Stomach (tissue), 9 donors: Measurements from ENCODE around the gene GALNT17. TPM values are rescaled to one million over a fixed set of nuclear protein-coding genes. Genes with fewer than 3 reads are reported as not detected.

Experiments
- DNase-seq, 2 donors: peaks; one replicate each; pipeline versions ENCODE4 v3.0.0 to v3.0.0-alpha.2; 2013 to 2019
- H3K27ac ChIP-seq, 5 donors: fragments of 200-600 bp in 4 of 5; sonication (generic) in 4 of 5; one replicate each; pipeline ENCODE4 v1.5.1; 2013 to 2019; ENCODE audit warnings: mild to moderate bottlenecking in 1 of 5, moderate library complexity in 1 of 5
- H3K27me3 ChIP-seq, 3 donors: fragments of 200-600 bp; sonication (generic); one replicate each; pipeline ENCODE4 v1.5.1; 2017 to 2019; ENCODE audit warnings: mixed run types in 1 of 3
- H3K36me3 ChIP-seq, 4 donors: fragments of 200-600 bp; sonication (generic); 1 replicate in 3 of 4; 2 replicates in 1 of 4; pipeline ENCODE4 v1.5.1; 2016 to 2019
- H3K4me1 ChIP-seq, 4 donors: fragments of 200-600 bp; sonication (generic); one replicate each; pipeline ENCODE4 v1.5.1; 2016 to 2019
- H3K4me3 ChIP-seq, 4 donors: fragments of 200-600 bp; sonication (generic) in 3 of 4; one replicate each; pipeline ENCODE4 v1.5.1; 2016 to 2019; ENCODE audit warnings: mild to moderate bottlenecking in 1 of 4
- H3K9me3 ChIP-seq, 4 donors: fragments of 200-600 bp; sonication (generic); one replicate each; pipeline ENCODE4 v1.5.1; 2016 to 2019
- EP300 ChIP-seq: sonication (generic); formaldehyde crosslinking; IDR thresholded peaks from one replicate; pipeline ENCODE4 v1.6.1; 2017; ENCODE audit warnings: antibody characterized with exemption
- POLR2A ChIP-seq, 4 donors: fragments of 450-650 bp; IDR thresholded peaks; one replicate each; pipeline ENCODE4 v1.6.1; 2016; ENCODE audit warnings: antibody characterized with exemption in 4 of 4, control low read depth in 2 of 4, mild to moderate bottlenecking in 1 of 4, moderate library complexity in 1 of 4
- POLR2AphosphoS5 ChIP-seq, 3 donors: sonication (generic); formaldehyde crosslinking; IDR thresholded peaks; one replicate each; pipeline ENCODE4 v1.6.1; 2016; ENCODE audit warnings: antibody characterized with exemption in 3 of 3
- WGBS, 5 donors: extraction: QIAGEN DNeasy Blood & Tissue Kit in 3 of 5; methylation state at CpG; one replicate each; pipeline versions ENCODE4 v1.1.5 to v1.1.7; 2013 to 2018; 5-methylcytosine and 5-hydroxymethylcytosine counted together
- intact Hi-C: fragments of 100-400 bp; cut with DNase I; formaldehyde crosslinking; loops from one replicate; pipeline ENCODE4 v1.15.1; 2023; ENCODE audit warnings: low total_unique reads
- polyA plus RNA-seq, 3 donors: library from polyadenylated mRNA; stranded (reverse); fragments of 200-250 nt; gene quantifications; one replicate each; pipeline ENCODE4 v1.2.3, GENCODE V29; 2013
- total RNA-seq, 5 donors: library from RNA; depleted of rRNA; stranded (reverse); fragments of >200 nt; gene quantifications; one replicate each; pipeline versions ENCODE4 v1.1.0 to v1.2.3, GENCODE V29; 2014 to 2016
- TF ChIP-seq, protein P1 (sequence below), 7 experiments: fragments of 450-650 bp in 4 of 7; fragments of 200-600 bp in 3 of 7; sonication (generic) in 3 of 7; IDR thresholded peaks; one replicate each; pipeline ENCODE4 v1.5.1; 2016 to 2019; ENCODE audit warnings: antibody characterized with exemption in 7 of 7, control low read depth in 2 of 7, mild to moderate bottlenecking in 1 of 7
- donor health status: healthy with polysubstance abuse.
- donor health status: Bipolar disorder and iron deficiency.
- donor health status: healthy.

The GALNT17 gene
- total and polyA plus RNA-seq, 8 donors, result 0.76 to 12.5 (median 1.6) TPM; not detected in 1

- no peaks in the 10 kb centered on the region for H3K4me1 ChIP-seq
- peaks cover 0 to 12% (median 0%) of the 10 kb centered on the region in 4 donors for H3K9me3 ChIP-seq
- 76 to 93% (median 78%) methylated on average over 4 of the region's 4 CpGs for WGBS, 5 donors
Measured at GRCh38 chr7:71285571-71286145, 153.7 kb downstream of the GALNT17 start.

GRCh38 chr7:71286336-71286735 is 154.4 kb downstream of the GALNT17 start:
- H3K27me3 ChIP-seq, result no peaks in the 10 kb centered on the region
- H3K27ac ChIP-seq, result peak overlapping the region in 1 of 5 donors; percentile 15
- peak in 1 of 2 donors; percentile 29 for DNase-seq
- H3K4me3 ChIP-seq, result no peak overlapping the region
- intact Hi-C loops, result no loop called here
- H3K9me3 ChIP-seq, result peaks cover 0 to 12% (median 0%) of the 10 kb centered on the region in 4 donors
- H3K36me3 ChIP-seq, result no peaks in the 10 kb centered on the region
- TF ChIP-seq POLR2A (IDR thresholded peaks at IDR 0.05) (no peak), POLR2AphosphoS5 (IDR thresholded peaks at IDR 0.05) (no peak), EP300 (no peak)
- TF ChIP-seq, protein P1, sequence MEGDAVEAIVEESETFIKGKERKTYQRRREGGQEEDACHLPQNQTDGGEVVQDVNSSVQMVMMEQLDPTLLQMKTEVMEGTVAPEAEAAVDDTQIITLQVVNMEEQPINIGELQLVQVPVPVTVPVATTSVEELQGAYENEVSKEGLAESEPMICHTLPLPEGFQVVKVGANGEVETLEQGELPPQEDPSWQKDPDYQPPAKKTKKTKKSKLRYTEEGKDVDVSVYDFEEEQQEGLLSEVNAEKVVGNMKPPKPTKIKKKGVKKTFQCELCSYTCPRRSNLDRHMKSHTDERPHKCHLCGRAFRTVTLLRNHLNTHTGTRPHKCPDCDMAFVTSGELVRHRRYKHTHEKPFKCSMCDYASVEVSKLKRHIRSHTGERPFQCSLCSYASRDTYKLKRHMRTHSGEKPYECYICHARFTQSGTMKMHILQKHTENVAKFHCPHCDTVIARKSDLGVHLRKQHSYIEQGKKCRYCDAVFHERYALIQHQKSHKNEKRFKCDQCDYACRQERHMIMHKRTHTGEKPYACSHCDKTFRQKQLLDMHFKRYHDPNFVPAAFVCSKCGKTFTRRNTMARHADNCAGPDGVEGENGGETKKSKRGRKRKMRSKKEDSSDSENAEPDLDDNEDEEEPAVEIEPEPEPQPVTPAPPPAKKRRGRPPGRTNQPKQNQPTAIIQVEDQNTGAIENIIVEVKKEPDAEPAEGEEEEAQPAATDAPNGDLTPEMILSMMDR (IDR thresholded peaks at IDR 0.05), result no peak
- WGBS, 5 donors, result 62 to 78% (median 70%) methylated on average over 7 of the region's 7 CpGs
- no peaks in the 10 kb centered on the region for H3K4me1 ChIP-seq

More at GRCh38 chr7:71285571-71286145, 153.7 kb downstream of the GALNT17 start:
- no peak for TF ChIP-seq POLR2A (IDR thresholded peaks at IDR 0.05)
- TF ChIP-seq, protein P1 (IDR thresholded peaks at IDR 0.05), result no peak
- no peak for TF ChIP-seq POLR2AphosphoS5 (IDR thresholded peaks at IDR 0.05)
- no peak for TF ChIP-seq EP300
- Histone ChIP-seq H3K36me3 (no peaks in the 10 kb centered on the region), H3K27ac (no peak overlapping the region), H3K4me3 (no peak overlapping the region), H3K27me3 (no peaks in the 10 kb centered on the region)
- DNase-seq, result no peak
- intact Hi-C loops, result no loop called here

DNA sequence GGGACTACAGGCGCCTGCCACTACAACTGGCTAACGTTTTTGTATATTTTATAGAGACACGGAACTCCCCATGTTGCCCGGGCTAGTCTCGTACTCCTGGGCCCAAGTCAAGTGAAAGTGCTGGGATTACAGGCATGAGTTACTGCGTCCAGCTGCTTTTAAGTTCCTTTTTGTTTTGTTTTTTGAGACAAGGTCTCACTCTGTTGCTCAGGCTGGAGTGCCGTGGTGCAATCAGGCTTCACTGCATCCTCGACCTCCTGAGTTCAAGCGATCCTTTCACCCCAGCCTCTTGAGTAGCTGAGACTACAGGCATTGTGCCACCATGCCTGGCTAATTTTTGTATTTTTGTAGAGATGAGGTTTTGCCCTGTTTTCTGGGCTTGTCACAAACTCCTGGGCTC is 155.0 kb downstream of the GALNT17 start:
- no peak for DNase-seq
- no peaks in the 10 kb centered on the region for H3K4me1 ChIP-seq
- H3K4me3 ChIP-seq, result no peak overlapping the region
- H3K27ac ChIP-seq, result peak overlapping the region in 1 of 5 donors; percentile 15
- peaks cover 0 to 12% (median 0%) of the 10 kb centered on the region in 4 donors for H3K9me3 ChIP-seq
- no peaks in the 10 kb centered on the region for H3K27me3 ChIP-seq
- H3K36me3 ChIP-seq, result no peaks in the 10 kb centered on the region
- intact Hi-C loops, result no loop called here
- TF ChIP-seq EP300, result no peak
- TF ChIP-seq, protein P1 (IDR thresholded peaks at IDR 0.05), result no peak
- WGBS, 5 donors, result 62 to 76% (median 73%) methylated on average over 9 of the region's 9 CpGs

DNA sequence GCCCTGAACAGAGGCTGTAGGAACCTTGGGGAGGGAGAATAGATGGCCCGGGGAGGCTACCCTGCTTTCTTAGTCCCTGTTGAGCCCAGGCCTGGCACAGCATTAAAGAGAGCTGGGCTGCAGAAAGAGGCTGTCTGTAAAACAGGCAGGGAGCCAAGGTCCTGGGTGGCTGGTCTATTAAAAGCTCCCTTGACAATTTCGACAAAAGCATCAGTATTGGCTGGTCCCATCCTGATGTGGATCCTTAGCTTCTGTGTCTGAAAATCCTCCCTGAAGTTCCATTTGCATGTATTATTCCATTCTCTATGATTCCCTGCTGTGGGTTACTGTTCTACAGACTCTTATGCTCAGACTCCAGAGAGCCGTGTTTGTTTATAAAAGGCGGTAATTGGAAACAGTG is 158.5 kb downstream of the GALNT17 start:
- Histone ChIP-seq H3K36me3 (no peaks in the 10 kb centered on the region), H3K27ac (no peak overlapping the region), H3K4me1 (no peaks in the 10 kb centered on the region), H3K4me3 (no peak overlapping the region), H3K9me3 (peaks cover 0 to 16% (median 0%) of the 10 kb centered on the region in 4 donors), H3K27me3 (no peaks in the 10 kb centered on the region)
- 49 to 71% (median 62%) methylated on average over 4 of the region's 4 CpGs for WGBS, 5 donors
- peak in 1 of 2 donors; percentile 26 for DNase-seq
- intact Hi-C loops, result no loop called here
- no peak for TF ChIP-seq POLR2AphosphoS5 (IDR thresholded peaks at IDR 0.05)
- TF ChIP-seq, protein P1 (IDR thresholded peaks at IDR 0.05), result no peak
- TF ChIP-seq POLR2A (IDR thresholded peaks at IDR 0.05), result no peak
- TF ChIP-seq EP300, result no peak
